GM19035 (cell line): Measurements from ENCODE around the gene CSTF2.
"Not testable (repeated sequence)": the region's sequence is repeated elsewhere in the genome, so short reads cannot be mapped to it uniquely, and the experiment has no call there.

Experiments
- ATAC-seq: cut with Tn5 transposase; IDR thresholded peaks from one replicate; pipeline ENCODE4 v1.9.1; 2021; ENCODE audit not compliant: unreplicated experiment

The CSTF2 gene, protein sequence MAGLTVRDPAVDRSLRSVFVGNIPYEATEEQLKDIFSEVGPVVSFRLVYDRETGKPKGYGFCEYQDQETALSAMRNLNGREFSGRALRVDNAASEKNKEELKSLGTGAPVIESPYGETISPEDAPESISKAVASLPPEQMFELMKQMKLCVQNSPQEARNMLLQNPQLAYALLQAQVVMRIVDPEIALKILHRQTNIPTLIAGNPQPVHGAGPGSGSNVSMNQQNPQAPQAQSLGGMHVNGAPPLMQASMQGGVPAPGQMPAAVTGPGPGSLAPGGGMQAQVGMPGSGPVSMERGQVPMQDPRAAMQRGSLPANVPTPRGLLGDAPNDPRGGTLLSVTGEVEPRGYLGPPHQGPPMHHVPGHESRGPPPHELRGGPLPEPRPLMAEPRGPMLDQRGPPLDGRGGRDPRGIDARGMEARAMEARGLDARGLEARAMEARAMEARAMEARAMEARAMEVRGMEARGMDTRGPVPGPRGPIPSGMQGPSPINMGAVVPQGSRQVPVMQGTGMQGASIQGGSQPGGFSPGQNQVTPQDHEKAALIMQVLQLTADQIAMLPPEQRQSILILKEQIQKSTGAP

GRCh38 chrX:100819837-100820666 is at the start of gene CSTF2:
Gene CSTF2, plus strand, starts transcription at chrX:100820391. Its CDS starts 26 bp downstream, at chrX:100820417.
- ATAC-seq, result peak; percentile 100

DNA sequence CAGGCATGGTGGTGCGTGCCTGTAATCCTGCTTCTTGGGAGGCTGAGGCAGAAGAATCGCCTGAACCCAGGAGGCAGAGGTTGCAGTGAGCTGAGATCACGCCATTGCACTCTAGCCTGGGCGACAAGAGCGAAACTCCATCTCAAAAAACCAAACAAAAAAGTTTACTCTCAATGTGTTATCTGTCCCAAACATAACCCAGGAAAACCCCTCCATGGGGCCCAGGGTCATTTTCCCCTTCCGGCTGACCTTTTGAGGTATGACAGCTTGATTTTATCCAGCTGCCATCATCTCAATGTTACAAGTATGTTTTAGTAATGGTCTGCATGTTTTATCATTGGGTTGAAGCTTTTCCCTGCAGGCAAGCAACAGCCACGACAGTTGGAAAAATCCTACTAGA is 23.8 kb upstream of the CSTF2 start:
- ATAC-seq, result not testable (repeated sequence)

GRCh38 chrX:100797359-100797758 is 22.8 kb upstream of the CSTF2 start:
- ATAC-seq, result no peak

DNA sequence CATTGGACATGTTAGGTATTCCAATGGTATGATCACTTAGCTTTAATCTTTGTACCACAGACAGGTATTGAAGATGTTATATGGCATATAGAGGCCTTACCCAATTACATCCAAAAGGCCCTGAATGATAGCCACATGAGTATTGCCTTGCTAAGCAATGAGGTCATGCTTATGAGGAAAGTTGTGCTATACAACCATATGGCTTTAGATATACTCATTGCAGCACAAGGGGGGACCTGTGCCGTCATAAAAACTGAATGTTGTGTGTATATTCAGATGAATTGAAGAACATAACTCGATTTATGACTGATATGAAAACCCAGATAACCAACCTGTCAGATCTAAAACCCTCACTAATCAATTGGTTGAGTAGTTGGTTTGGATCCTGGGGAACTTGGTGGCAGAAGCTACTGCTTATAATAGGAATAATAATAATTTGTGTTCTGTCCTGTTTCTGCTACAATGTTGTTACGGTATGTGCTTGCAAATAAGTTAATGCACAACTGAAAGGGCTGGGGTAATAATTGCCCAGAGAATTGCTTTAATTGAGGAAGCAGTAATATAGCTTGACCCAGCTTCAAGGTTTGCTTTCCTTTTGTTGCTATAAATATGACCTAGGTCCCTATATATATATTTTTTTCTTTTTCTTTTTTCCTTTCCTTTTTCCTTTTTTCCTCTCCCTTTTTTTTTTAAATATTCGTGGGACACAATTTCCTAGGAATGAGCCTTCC is 21.5 kb upstream of the CSTF2 start:
- no peak for ATAC-seq

DNA sequence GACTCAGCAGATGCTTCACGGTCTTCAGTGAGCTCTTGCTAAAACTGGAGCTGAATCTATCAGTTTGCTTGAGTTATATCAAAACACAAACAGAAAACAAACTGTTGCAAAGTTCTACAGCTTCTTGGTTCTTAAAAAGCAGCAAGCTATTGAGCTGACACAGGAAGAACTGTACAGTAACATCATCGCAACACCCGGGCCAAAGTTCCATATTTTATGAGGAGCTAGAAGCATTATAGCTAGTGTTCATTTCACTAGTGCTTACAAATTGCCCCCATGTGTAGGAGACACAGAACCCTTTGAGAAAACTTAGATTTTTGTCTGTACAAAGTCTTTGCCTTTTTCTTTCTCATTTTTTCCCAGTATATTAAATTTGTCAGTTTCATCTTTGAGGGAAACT is 17.3 kb upstream of the CSTF2 start:
- no peak for ATAC-seq

DNA sequence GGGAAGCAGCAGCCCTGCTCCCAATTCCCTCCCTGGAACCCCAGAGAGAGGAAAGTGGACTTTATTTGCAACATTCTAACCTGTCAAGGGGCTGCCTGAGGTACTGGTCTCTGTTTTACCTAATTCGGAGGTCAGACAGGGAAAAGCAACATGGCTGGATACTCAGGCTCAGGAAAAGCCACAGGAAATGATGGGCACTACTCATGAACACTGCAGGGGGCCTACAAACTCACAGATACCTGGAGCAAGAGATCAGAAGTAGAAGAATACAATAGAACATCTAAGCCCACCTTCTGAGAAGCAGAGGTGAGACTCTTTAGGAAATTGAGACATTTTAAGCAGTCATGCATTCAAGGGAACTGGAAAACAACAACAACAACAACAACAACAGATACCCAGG is 15.4 kb upstream of the CSTF2 start:
- no peak for ATAC-seq

DNA sequence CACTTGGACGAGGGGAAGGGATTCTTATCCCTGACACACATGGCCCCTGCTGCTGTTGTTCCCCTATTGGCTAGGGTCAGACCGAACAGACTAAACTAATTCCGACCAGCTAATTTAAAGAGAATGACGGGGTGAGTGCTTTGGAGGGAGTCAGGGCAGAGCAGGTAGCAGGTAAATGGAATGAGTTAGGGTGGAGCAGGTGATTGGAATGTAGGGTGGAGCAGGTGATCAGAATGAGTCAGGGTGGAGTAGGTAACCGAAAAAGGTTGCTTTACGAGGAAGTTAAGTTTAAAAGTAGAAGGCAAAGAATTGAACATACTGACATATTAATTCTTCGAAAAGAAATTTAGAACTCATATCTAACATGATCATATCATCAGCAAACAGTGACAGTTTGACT is 11.9 kb upstream of the CSTF2 start:
- not testable (repeated sequence) for ATAC-seq

GRCh38 chrX:100812216-100813158 is 7.7 kb upstream of the CSTF2 start:
- no peak for ATAC-seq

DNA sequence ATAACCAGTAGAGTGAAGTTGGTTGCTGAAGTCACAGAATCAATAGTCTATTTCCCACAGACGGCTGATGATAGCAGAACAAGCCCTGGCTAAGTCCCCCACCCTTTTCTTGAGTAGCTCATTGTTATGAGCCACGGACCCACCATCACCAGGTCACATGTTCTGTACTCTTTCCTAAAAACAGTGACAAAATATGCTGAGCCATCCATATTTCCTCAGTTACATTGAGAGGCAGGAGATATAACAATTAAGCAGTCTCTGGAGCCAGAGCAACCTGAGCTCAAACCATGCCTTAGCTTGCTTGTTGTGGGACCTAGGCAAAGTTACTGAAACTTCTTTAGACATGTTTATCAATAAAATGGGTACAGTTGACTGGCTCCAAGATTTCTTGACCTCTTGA is 2.9 kb upstream of the CSTF2 start:
- no peak for ATAC-seq

DNA sequence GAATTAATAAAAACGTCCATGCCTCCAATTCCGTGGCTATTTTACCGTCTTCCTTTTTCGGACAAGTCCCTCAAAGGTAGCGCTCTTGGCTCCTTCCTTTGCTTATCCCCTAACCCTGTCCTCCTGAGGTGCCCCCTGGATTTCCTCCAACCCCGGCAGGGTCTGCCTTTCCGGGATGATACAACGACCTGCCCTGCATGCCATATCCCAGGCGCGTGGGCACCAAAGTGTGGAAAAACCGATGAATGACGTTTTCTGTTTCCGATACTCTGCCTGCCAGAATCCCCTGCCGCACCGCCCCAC is 706 bp upstream of the CSTF2 start:
- ATAC-seq, result no peak

DNA sequence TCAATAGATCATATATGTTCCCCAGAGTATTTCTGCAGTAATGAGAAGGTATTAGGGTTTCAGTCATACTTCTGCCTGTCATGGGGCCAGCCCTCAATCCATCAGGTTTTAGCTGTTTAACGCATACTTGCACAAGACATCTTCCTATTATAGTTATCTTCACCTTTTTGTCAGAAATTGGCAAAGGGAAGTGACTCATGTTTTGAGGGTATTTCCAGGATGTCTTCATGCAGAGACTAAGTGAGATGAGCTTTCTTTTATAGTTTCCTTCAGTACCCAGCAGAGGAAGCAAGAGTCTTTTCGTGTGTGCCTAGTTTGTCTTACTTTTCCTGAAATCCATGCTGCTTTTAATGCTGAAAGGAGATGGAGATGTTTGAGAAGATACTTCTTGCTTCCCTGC is 9.5 kb downstream of the CSTF2 start:
- peak; percentile 73 for ATAC-seq

- peak; percentile 38 for ATAC-seq
Observed at GRCh38 chrX:100830143-100830542, 10.0 kb downstream of the CSTF2 start.

DNA sequence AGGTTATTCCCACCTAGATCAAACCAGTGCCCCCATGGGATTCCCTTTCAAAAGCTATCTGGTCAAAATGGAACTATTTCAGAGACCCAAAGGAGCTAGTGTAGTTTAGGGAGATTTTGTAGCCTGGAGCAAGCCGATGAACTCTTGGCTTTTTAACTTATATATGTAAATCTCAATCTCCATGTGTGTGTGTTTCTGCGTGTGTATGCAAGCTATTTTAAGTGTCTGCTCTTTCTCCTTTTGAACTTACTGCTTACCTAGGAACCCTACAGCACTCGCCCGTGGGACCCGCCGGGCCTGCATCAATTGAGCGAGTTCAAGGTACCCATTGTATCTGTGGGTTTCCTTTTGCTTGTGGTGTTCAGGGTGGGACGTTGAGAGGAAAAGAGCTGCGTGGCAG is 10.4 kb downstream of the CSTF2 start:
- peak; percentile 33 for ATAC-seq

DNA sequence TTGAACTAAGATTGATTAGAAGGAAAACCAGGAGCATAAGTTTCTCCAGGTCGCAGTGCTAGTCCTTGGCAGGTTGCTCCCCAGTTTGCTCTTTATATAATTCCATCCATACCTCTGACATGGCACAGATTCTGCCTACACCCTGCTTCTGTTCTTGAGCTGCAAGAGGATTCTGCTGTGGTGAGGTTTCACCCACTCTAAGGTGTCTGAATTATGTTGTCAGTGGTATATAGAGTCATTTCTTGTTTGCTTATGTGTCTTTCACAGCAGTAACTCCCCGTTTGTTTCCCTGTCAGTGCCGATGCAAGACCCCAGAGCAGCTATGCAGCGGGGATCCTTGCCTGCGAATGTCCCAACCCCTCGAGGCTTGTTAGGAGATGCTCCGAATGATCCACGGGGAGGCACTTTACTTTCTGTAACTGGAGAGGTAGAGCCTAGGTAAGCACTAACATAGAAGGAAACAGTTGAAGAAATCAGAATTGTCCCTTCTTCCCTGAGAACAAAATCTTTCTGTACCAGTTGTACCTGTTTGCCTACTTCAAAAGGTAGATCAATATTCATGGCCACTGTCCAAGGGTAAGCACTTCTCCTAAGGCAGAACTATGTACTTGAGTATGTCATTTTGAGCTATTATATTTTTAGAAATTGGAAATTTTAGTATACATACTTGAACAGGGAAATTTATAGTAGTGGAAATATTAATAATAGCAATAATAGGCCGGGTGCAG is 11.2 kb downstream of the CSTF2 start:
- no peak for ATAC-seq

DNA sequence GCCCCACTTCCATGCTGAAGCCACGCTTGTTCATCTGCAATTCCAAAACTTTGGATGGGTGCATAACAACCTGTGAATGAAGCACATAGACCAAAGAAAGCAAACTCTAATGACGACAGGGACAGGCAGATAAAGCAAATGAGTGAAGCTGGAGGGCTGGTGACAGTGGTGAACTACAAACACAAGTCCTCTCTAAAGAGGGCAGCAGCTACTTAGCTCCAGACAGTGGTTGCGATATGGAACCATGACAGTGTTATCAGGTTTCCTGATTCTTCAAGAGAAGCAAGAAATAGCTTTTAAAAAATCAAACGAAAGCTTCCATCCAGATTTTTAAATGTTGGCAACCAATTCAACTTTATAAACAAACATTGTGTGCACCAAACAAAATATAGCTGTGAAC is 30.1 kb downstream of the CSTF2 start:
- no peak for ATAC-seq

GRCh38 chrX:100852810-100853209 is 32.6 kb downstream of the CSTF2 start:
- no peak for ATAC-seq

DNA sequence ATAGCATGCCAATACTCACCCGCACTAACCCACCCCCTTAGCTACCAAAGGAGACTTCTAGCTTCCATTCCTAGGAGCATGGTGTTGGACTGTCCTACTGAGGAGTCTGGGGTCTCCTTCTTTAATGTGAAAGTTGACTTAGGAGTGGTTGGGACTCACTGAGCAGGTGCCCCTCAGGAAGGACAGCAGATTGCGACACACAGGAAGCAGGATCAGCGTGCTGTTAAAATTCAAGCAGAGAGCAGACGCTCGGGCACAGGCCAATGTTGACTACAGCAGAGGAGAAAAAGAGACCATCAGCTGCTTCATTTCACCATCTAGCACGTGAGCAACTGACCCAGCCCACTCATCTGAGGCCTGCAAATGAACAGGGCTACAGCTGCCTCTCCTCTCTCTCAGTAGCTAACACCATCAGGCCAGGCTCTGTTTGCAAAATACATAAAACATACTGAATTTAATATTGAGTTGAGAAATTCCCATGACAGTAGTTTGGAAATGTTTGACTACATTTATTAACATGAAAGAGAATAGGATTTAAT is 43.2 kb downstream of the CSTF2 start:
- no peak for ATAC-seq

DNA sequence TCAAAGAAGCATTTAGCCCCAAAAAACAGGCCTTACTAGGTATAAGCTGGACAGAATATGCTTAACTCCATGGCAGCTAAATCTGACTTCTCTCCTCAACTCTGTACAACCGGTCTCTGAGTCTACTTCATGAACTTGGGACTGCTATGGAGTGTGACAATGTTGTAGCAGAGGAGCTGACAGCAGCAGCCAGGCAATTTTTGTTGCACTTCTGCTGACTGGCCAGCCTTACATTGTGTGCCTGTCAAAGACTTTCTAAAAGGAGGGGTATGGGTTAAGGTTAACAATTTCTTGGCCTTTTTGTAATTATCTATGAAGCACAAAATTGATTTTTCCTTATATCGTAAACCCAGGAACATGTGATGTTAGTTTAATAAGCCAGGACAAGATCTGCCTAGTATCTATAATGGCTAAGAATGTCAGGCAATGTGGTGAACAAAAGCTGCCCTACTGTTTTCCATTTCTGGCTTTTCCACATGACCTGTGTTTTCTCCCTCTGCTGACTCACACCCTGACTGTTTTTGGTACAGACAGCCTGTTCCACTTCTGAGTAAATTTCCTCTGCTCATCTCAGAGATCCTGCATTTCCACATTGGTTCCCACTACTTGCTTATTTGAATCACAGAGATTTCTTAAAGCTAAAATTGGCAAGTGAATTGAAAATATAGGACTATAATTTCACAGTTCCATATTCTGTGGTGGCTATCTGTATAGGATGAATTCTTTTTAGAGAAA is 44.6 kb downstream of the CSTF2 start:
- ATAC-seq, result no peak

GRCh38 chrX:100868273-100868672 is 48.1 kb downstream of the CSTF2 start:
- no peak for ATAC-seq
